NCI-H2227 (cell line): ENCODE data around the gene RPL22L1.
"Not testable (repeated sequence)": the region's sequence is repeated elsewhere in the genome, so short reads cannot be mapped to it uniquely, and the experiment has no call there.

Experiments
- DNase-seq: peaks from one replicate; lab custom pipeline; 2025; ENCODE audit not compliant: unreplicated experiment; lab: John Stamatoyannopoulos, UW

The RPL22L1 gene

DNA sequence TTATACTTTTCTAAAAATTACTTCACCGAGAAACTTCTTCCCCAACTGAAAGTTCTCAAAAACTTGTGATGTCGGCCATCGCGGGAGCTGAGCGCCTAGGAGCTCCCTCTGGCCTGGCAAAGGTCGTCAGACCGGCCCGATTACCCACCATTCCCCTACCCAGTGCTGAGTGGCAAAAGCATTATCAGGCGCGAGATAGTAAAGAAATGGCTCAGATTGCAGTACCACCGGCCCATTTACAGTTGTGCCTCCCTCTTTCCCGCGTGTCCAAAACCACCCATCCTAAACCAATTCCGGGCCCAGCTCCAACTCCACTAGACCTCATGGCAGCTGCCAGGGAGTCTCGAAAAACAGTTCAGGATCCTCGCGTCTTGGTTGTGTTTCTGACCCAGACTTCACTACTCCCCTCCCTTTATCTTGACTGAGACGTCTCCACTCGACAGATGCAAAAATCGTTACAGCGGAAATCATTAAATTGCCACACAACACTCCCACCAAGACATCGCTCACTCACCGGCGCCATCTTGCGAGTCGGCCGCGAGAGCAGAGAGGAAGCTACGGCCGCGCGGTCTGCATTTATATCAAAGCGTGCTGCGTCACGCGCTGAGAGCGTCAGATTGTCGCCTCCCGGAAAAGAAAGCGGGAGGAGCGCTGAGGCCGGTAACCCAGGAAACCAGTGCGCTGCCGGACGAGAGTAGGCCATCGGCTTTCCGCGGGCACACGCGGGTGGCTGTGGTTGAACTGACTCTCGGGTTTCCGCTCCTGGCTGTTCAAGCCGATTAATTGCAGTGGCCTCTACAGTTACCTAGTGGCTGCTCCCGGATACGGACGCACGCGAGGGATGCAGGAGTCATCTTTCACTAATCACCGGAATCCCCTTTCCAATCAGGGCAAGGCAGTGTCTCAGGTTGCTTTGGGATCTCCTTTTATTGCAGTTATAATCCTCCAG lies at the start of gene RPL22L1:
Gene RPL22L1, minus strand, starts transcription at position 551 of the 949 bp plus-strand sequence. Its CDS starts 28 bp downstream, at position 523.
- DNase-seq: no peak

DNA sequence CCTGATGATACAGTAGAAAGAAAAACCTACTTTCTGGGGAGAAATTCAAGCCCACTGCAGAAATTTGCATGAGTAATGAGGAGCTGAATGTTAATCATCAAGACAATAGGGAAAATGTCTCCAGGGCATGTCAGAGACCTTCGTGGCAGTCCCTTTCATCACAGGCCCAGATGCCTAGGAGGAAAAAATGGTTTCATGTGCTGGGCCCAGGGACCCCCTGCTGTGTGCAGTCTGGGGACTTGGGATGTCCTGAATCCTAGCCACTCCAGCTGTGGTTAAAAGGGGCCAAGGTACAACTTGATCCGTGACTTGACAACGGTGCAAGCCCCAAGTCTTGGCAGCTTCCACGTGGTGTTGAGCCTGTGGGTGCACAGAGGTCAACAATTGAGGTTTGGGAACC lies 48.7 kb upstream of the RPL22L1 start:
- no peak for DNase-seq

DNA sequence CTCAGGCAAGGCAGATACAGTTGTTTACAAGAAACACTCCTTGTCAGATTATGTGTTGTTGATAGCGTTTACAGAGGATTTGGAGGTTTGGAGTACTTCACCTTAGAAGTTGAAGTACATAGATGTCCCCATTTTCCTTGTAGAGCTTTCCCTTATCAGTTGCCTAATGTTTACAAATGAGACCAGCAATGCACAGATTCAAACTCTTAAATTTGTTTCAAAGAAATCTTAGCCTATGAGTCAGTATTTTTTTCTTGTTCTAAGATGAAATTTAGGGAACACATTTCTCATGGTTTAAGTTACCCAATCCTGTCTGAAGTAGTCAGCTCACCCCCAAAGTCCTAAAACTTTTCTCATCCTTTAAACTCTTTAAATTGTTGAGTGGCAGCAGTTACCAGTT lies 44.7 kb upstream of the RPL22L1 start:
- DNase-seq: no peak

DNA sequence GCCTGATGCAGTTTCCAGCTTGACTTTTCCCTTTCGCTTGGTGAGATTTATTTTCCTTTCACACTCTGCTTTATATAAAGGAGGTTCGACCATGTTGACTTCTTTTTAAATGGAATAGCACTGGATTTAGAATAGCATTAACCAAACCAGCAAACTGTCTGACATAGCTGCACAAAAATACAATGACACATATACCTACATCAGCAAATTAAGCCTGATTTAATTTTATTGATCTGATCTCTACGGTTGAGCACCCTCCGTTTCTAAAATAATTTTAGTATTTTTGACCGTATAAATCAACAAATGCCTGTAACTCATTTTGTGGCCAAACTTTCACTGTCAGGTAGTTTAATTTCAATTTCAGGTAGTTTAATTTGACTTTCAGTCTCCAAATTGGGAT lies 44.2 kb upstream of the RPL22L1 start:
- DNase-seq: no peak

DNA sequence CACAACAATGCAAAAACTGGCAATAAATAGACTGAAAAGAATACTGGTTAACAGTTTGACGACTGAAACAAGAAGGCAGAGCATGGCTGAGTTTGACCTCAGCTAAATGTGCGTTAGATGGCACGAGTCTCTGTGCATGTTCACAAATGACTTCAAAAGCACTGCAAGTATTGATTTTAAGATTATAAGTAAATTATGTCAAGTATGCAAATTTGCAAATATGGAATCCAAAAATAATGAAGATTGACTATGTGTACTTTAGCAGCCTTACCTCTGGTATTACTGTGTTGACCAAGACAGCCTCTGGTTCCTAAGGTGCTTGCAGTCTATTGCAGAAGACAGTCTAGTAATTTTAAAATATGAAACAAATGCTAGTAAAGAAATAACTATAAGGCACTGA lies 41.1 kb upstream of the RPL22L1 start:
- DNase-seq: no peak

DNA sequence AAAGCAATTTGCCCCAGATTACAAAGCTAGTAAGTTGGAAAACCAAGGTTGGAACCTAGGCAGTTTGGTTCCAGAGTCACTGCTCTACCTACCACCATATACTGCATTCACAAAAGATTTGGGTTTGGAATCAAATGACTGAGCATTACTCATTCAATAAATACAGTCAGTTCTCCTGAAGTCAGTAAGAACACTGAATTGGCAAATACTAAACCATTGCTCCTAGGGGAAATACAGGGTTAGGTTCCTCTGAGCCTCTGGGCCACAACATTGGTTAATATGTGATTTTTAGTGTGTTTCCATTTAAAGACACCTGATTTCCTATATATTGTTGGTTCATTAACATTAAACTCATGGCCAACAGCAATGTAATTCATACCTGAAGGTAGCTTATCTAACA lies 40.5 kb upstream of the RPL22L1 start:
- DNase-seq: no peak

DNA sequence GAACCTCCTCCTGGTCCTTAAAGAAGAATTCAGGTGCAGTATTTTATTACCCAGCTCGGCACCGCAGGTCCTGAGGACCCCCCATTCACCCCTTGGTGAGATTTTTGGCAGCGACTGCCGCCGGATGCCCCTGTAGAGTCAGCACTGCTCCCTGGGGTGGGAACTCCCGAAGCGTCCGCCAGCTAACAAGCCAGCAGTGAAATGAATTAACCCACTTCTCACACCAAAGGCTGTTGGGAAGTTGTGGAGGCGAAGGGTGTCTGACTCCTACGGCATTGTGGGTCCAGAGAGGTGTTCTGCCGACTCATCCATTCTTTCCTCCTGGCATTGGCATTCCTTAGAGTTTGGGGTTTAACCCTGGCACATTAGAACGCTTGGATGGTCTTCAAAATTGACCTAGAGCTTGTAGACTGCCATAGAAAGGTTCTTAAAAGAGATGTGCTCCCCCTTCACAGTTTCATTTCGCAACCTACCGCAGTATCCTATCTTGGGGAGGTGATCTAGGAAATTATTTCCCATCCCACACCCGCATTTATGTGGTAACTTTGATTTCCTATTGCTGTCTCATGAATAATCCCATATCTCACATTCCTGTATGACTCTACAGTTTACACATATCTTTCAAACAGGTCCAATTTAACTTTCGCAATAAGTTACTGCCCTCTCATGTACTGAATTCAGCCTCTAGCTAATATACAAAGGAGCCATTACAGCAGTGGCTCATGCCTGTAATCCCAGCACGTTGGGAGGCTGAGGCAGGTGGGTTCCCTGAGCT lies 39.3 kb upstream of the RPL22L1 start:
- peak; percentile 31 for DNase-seq

GRCh38 chr3:170908235-170909116 lies 38.5 kb upstream of the RPL22L1 start, which contains the start of gene EIF5A2:
TSS of gene EIF5A2 (minus strand) at chr3:170908637. CDS start at chr3:170907806, 831 bp downstream.
- DNase-seq: peak; percentile 99

- DNase-seq: peak; percentile 47
These were observed 37.7 kb upstream of the RPL22L1 start for GRCh38 chr3:170907637-170908234.

DNA sequence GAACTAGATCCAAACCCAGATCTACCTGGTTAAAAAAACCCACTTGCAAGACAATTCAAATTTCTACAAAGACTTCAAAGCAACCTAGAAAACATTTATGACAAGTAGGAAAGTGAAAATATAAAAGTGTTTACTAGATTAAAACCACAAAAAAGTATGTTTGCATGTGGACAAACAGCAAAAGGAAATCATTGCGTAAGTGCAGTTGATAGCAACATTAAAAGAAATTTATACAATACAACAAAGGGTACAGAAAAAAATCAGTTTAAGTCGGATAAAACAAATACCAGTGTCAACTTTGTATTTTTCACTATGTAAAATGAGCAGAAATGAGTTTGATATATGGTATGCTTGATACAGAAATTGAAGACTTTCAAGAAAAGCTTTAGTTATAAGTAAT lies 35.9 kb upstream of the RPL22L1 start:
- DNase-seq: no peak

- DNase-seq: no peak
These were observed 33.1 kb upstream of the RPL22L1 start for GRCh38 chr3:170903123-170903522.

GRCh38 chr3:170899455-170899854 lies 29.5 kb upstream of the RPL22L1 start:
- no peak for DNase-seq

GRCh38 chr3:170897978-170898377 lies 28.0 kb upstream of the RPL22L1 start:
- no peak for DNase-seq

DNA sequence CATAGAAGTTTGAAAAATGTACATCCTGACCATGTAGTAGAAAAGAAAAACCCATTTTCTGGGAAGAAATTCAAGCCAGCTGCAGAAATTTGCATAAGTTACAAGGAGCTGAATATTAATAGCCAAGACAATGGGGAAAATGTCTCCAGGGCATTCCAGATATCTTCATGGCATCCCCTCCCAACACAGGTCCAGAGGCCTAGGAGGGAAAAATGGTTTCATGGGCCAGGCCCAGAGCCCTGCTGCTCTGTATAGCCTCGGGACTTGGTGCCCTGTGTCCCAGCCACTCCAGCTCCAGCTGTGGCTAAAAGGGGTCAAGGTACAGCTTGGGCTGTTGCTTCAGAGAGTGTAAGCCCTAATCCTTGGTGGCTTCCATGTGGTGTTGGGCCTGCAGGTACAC lies 27.2 kb upstream of the RPL22L1 start:
- not testable (repeated sequence) for DNase-seq

DNA sequence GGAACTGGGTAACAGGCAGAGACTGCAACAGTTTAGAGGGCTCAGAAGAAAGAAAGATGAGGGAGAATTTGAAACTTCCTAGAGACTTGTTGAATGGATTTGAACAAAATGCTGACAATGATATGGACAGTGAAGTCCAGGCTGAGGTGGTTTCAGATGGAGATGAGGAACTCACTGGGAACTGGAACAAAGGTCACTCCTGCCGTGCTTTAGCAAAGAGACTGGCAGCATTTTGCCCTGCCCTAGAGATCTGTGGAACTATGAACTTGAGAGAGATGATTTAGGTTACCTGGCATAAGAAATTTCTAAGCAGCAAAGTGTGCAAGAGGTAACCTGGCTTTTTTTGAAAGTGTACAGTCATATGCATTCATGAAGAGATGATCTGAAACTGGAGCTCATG lies 26.8 kb upstream of the RPL22L1 start:
- no peak for DNase-seq

DNA sequence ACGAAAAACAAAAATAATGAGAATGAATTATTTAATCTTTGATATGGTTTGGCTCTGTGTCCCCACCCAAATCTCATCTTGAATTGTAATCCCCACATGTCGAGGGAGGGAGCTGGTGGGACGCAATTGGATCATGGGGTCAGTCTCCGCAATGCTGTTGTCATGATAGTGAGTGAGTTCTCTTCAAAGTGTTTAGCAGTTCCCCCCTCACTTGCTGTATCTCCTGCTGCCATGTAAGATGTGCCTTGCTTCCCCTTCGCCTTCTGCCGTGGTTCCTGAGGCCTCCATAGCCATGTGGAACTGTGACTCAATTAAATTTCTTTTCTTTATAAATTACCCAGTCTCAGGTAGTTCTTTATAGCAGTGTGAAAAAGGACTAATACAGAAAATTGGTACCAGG lies 26.3 kb upstream of the RPL22L1 start:
- not testable (repeated sequence) for DNase-seq

GRCh38 chr3:170893895-170894294 lies 23.9 kb upstream of the RPL22L1 start:
- DNase-seq: no peak

- DNase-seq: no peak
These were observed 19.6 kb upstream of the RPL22L1 start for GRCh38 chr3:170889630-170890029.

DNA sequence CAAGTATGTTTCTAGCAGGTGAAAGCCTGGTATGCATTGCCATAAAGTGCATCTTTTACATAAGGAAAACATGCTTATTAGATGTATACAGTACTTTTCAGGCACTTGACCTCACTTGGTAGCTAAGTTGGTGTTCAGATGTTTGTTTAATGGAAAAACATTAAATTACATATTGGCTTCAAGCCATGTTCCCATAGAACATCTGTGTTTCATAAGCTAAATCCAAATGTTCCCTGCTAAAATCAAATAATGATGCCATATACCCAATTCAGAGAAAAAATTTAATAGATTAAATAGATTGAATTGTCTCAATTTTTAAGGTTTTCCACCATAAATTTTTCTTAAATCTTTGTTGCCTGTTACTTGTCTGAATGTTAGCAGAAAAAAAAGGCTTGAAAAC lies 19.1 kb upstream of the RPL22L1 start:
- no peak for DNase-seq

GRCh38 chr3:170884109-170884930 lies 14.3 kb upstream of the RPL22L1 start:
- not testable (repeated sequence) for DNase-seq
